ENCODE data around the gene SLC25A21.

GRCh38 chr14:36948157-36948859, 224.1 kb downstream of the SLC25A21 start:
- TF ChIP-seq CTCF (IDR thresholded peaks at IDR 0.05; ENCODE audit: low read depth, low read length, poor library complexity, severe bottlenecking) (no peak), EZH2phosphoT487 (IDR thresholded peaks at IDR 0.05; ENCODE audit: borderline replicate concordance, low read length) (no peak)

Measured in DOHH2 (cell line).